ENCODE data around the gene CTDSP1. TPM values are rescaled to one million over a fixed set of nuclear protein-coding genes. Genes with fewer than 3 reads are reported as not detected.

Gene CTDSP1
- total and polyA plus RNA-seq, 2 experiments from 2014 or later: 53.1 to 124 TPM

DNA sequence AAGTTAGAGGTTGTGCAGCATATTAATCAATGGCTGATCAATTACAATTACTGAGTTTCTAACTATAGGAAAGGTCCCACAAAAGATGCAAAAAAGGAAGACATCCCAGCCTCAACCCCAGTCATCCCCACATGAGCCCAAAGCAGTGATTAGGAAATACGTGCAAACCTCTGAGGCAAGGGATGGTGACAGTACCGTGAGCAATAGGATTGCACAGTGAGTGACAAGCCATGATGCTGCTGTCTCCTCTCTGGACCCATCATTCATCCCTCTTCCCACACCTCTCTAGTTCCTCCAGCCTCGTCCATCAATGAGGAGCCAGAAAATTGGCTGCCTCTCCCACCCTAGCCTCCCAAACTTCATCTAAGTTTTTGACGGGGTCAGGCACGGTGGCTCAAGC, 21.6 kb upstream of the CTDSP1 start:
- Histone ChIP-seq H4K20me1 (ENCODE audit: insufficient read depth, poor library complexity, severe bottlenecking) (no peaks in the 10 kb centered on the region), H3K4me2 (no peak overlapping the region), H3K4me3 (no peak overlapping the region), H3K27ac (no peak overlapping the region), H3K4me1 (ENCODE audit: insufficient read depth) (no peaks in the 10 kb centered on the region), H3K79me2 (no peaks in the 10 kb centered on the region), H3K9me3 (ENCODE audit: low read depth) (no peaks in the 10 kb centered on the region), H3K36me3 (replicated peaks; ENCODE audit: insufficient read depth, low read depth) (no peaks in the 10 kb centered on the region), H3K9me2 (replicated peaks; ENCODE audit: insufficient read depth) (no peaks in the 10 kb centered on the region), H2AFZ (no peak overlapping the region), H3K27me3 (no peaks in the 10 kb centered on the region)
- 86% methylated on average over 5 of the region's 5 CpGs for WGBS (ENCODE audit: low lambda C conversion rate, missing lambda C conversion rate)
- TF ChIP-seq EZH2 (IDR thresholded peaks at IDR 0.05; ENCODE audit: borderline replicate concordance) (no peak), EZH2phosphoT487 (IDR thresholded peaks at IDR 0.05; ENCODE audit: low read depth, severe bottlenecking, unreplicated experiment) (no peak), CTCF (IDR thresholded peaks at IDR 0.05; ENCODE audit: poor library complexity) (no peak)
- DNase-seq (ENCODE audit: low spot score): no peak

DNA sequence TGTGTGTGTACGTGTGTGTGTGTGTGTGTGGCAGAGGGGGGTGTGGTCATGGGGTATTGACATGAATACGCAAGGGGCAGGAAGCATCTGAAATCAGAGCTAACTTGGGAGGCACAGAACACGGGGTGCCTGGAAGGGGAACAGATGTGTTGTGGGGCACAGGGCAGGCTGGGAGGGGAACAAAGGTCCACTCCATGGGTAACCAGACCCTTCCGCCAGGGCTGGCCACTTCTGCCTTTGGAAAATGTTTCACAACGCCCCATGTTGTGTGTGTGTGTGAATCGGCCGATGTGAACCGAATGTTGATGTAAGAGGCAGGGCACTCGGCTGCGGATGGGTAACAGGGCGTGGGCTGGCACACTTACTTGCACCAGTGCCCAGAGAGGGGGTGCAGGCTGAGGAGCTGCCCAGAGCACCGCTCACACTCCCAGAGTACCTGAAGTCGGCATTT, 17.7 kb upstream of the CTDSP1 start, which contains the start of gene SLC11A1:
Gene SLC11A1, plus strand, starts transcription at position 358 of the 451 bp plus-strand sequence. CDS start 96 bp downstream, outside the sequence.
- H3K36me3 ChIP-seq (replicated peaks; ENCODE audit: insufficient read depth, low read depth): no peaks in the 10 kb centered on the region
- no peak for TF ChIP-seq EZH2phosphoT487 (IDR thresholded peaks at IDR 0.05; ENCODE audit: low read depth, severe bottlenecking, unreplicated experiment)
- TF ChIP-seq CTCF (IDR thresholded peaks at IDR 0.05; ENCODE audit: poor library complexity): no peak
- TF ChIP-seq EZH2 (IDR thresholded peaks at IDR 0.05; ENCODE audit: borderline replicate concordance): no peak
- peak; percentile 4 for DNase-seq (ENCODE audit: low spot score)
- WGBS (ENCODE audit: low lambda C conversion rate, missing lambda C conversion rate): 90% methylated on average over 13 of the region's 13 CpGs
- no peaks in the 10 kb centered on the region for H3K79me2 ChIP-seq
- no peak within 1 kb of the TSS for H3K27ac ChIP-seq
- no peaks in the 10 kb centered on the region for H3K9me3 ChIP-seq (ENCODE audit: low read depth)
- no peaks in the 10 kb centered on the region for H4K20me1 ChIP-seq (ENCODE audit: insufficient read depth, poor library complexity, severe bottlenecking)
- H3K4me2 ChIP-seq: no peak within 1 kb of the TSS
- H3K4me1 ChIP-seq (ENCODE audit: insufficient read depth): no peaks in the 10 kb centered on the region
- no peaks in the 10 kb centered on the region for H3K27me3 ChIP-seq
- H3K9me2 ChIP-seq (replicated peaks; ENCODE audit: insufficient read depth): no peaks in the 10 kb centered on the region
- H2AFZ ChIP-seq: no peak within 1 kb of the TSS
- H3K4me3 ChIP-seq: no peak within 1 kb of the TSS

DNA sequence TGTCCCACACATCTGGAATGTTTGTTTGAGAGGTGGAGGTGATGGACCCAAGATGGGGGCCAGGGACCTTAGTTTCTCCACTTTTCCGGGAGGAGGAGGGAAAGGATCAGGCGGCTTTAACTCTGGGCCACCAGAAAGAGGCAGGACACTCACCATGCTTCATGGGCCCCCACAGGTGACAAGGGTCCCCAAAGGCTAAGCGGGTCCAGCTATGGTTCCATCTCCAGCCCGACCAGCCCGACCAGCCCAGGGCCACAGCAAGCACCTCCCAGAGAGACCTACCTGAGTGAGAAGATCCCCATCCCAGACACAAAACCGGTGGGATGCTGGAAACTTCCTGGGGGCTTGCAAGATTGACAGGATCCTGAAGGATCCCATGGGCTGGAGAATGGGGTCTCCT, 16.9 kb upstream of the CTDSP1 start:
- no peak overlapping the region for H3K4me3 ChIP-seq
- 89% methylated on average over 6 of the region's 6 CpGs for WGBS (ENCODE audit: low lambda C conversion rate, missing lambda C conversion rate)

GRCh38 chr2:218383892-218384519, 15.7 kb upstream of the CTDSP1 start:
- no peak overlapping the region for H2AFZ ChIP-seq
- H3K4me2 ChIP-seq: no peak overlapping the region
- TF ChIP-seq EZH2 (IDR thresholded peaks at IDR 0.05; ENCODE audit: borderline replicate concordance): no peak
- TF ChIP-seq CTCF (IDR thresholded peaks at IDR 0.05; ENCODE audit: poor library complexity): no peak
- TF ChIP-seq EZH2phosphoT487 (IDR thresholded peaks at IDR 0.05; ENCODE audit: low read depth, severe bottlenecking, unreplicated experiment): no peak
- H3K4me3 ChIP-seq: no peak overlapping the region
- no peaks in the 10 kb centered on the region for H3K4me1 ChIP-seq (ENCODE audit: insufficient read depth)
- H4K20me1 ChIP-seq (ENCODE audit: insufficient read depth, poor library complexity, severe bottlenecking): no peaks in the 10 kb centered on the region
- H3K9me2 ChIP-seq (replicated peaks; ENCODE audit: insufficient read depth): no peaks in the 10 kb centered on the region
- peak; percentile 53 for DNase-seq (ENCODE audit: low spot score)
- H3K9me3 ChIP-seq (ENCODE audit: low read depth): no peaks in the 10 kb centered on the region
- no peaks in the 10 kb centered on the region for H3K79me2 ChIP-seq
- H3K36me3 ChIP-seq (replicated peaks; ENCODE audit: insufficient read depth, low read depth): no peaks in the 10 kb centered on the region
- no peaks in the 10 kb centered on the region for H3K27me3 ChIP-seq
- H3K27ac ChIP-seq: no peak overlapping the region
- 91% methylated on average over 10 of the region's 10 CpGs for WGBS (ENCODE audit: low lambda C conversion rate, missing lambda C conversion rate)

More for the DNA sequence above, 16.9 kb upstream of the CTDSP1 start:
- Histone ChIP-seq H4K20me1 (ENCODE audit: insufficient read depth, poor library complexity, severe bottlenecking) (no peaks in the 10 kb centered on the region), H3K9me3 (ENCODE audit: low read depth) (no peaks in the 10 kb centered on the region), H3K79me2 (no peaks in the 10 kb centered on the region), H3K27ac (no peak overlapping the region), H3K36me3 (replicated peaks; ENCODE audit: insufficient read depth, low read depth) (no peaks in the 10 kb centered on the region), H3K4me1 (ENCODE audit: insufficient read depth) (no peaks in the 10 kb centered on the region), H3K27me3 (no peaks in the 10 kb centered on the region), H2AFZ (no peak overlapping the region), H3K9me2 (replicated peaks; ENCODE audit: insufficient read depth) (no peaks in the 10 kb centered on the region), H3K4me2 (no peak overlapping the region)
- no peak for TF ChIP-seq EZH2phosphoT487 (IDR thresholded peaks at IDR 0.05; ENCODE audit: low read depth, severe bottlenecking, unreplicated experiment)
- peak; percentile 3 for DNase-seq (ENCODE audit: low spot score)

All from hepatocyte (in vitro differentiated cells).